T follicular helper cell (primary cell): Measurements from ENCODE around the gene ETV4.
"Not testable (repeated sequence)": the region's sequence is repeated elsewhere in the genome, so short reads cannot be mapped to it uniquely, and the experiment has no call there.

Source experiments
- DNase-seq: peaks from one replicate; pipeline ENCODE4 v3.0.0-alpha.2; 2020; ENCODE audit warnings: low read depth

ETV4 gene

GRCh38 chr17:43515656-43516055 is 30.5 kb downstream of the ETV4 start:
- no peak for DNase-seq

- DNase-seq = not testable (repeated sequence)
These were observed 34.9 kb downstream of the ETV4 start for GRCh38 chr17:43511199-43511598.

- not testable (repeated sequence) for DNase-seq
These were observed 36.7 kb downstream of the ETV4 start for GRCh38 chr17:43509440-43509839.

GRCh38 chr17:43490621-43491020 is 55.5 kb downstream of the ETV4 start:
- DNase-seq = no peak

- DNase-seq = peak; percentile 97
These were observed 62.2 kb downstream of the ETV4 start, which contains the start of gene DHX8 for GRCh38 chr17:43483674-43484551. Gene DHX8, plus strand, starts transcription at chr17:43483975. Its CDS starts 63 bp downstream, at chr17:43484038.

GRCh38 chr17:43482103-43483012 is 63.8 kb downstream of the ETV4 start:
- no peak for DNase-seq

- no peak for DNase-seq
These were observed 66.2 kb downstream of the ETV4 start for GRCh38 chr17:43479948-43480347.
